Measurements from ENCODE around the gene GSE1.

GSE1 gene

GRCh38 chr16:85629326-85629725, 16.2 kb downstream of the GSE1 start:
- TF ChIP-seq ARNT (IDR thresholded peaks at IDR 0.05), result no peak
- no peak for TF ChIP-seq L3MBTL2 (conservative IDR thresholded peaks at IDR 0.05)
- no peak for TF ChIP-seq FOXM1 (IDR thresholded peaks at IDR 0.05; ENCODE audit: borderline replicate concordance)
- no peak for TF ChIP-seq LEF1 (IDR thresholded peaks at IDR 0.05; ENCODE audit: borderline replicate concordance)
- no peak for TF ChIP-seq CTBP1 (IDR thresholded peaks at IDR 0.05; ENCODE audit: borderline replicate concordance)
- TF ChIP-seq FOXK2 (IDR thresholded peaks at IDR 0.05), result no peak
- no peak for TF ChIP-seq ELF4 (IDR thresholded peaks at IDR 0.05)
- CTCF ChIA-PET, result interaction anchor here (1.8 kb wide), 1 partner anchor 14 kb away, joined by 7 read pairs; no protein-coding TSS in a partner anchor
- POLR2A ChIA-PET, result interaction anchor here (0.9 kb wide), 1 partner anchor 15 kb away, joined by 3 read pairs; no protein-coding TSS in a partner anchor
- no peak for DNase-seq (ENCODE audit: extremely low spot score)

DNA sequence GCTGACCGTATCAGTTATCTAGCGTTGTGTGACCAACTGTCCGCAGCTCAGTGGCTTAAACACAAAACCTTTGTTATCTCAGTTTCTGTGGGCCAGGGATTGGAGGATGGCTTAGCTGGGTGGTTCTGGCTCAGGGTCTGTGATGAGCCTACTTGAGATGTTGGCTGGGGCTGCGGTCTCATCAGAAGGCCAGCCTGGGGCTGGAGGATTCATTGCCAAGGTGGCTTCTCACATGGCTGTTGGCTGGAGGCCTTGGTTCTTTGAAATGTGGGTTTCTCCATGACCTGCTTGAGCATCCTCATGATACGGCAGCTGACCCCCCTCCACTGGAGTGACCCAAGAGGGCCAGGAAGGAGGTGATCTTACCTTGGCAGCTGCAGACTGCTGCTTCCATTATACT, 16.7 kb downstream of the GSE1 start:
- no peak for DNase-seq (ENCODE audit: extremely low spot score)
- TF ChIP-seq FOXK2 (IDR thresholded peaks at IDR 0.05) (no peak), SUZ12 (IDR thresholded peaks at IDR 0.05) (no peak), BHLHE40 (IDR thresholded peaks at IDR 0.05; ENCODE audit: borderline replicate concordance) (no peak), ARNT (IDR thresholded peaks at IDR 0.05) (no peak), SP1 (IDR thresholded peaks at IDR 0.05) (no peak), L3MBTL2 (conservative IDR thresholded peaks at IDR 0.05) (no peak), HDGF (IDR thresholded peaks at IDR 0.05; ENCODE audit: borderline replicate concordance) (no peak), TARDBP (IDR thresholded peaks at IDR 0.05) (no peak), LEF1 (IDR thresholded peaks at IDR 0.05; ENCODE audit: borderline replicate concordance) (no peak), FOXM1 (IDR thresholded peaks at IDR 0.05; ENCODE audit: borderline replicate concordance) (no peak), NFRKB (IDR thresholded peaks at IDR 0.05) (no peak), FOXA1 (IDR thresholded peaks at IDR 0.05) (no peak), CTBP1 (IDR thresholded peaks at IDR 0.05; ENCODE audit: borderline replicate concordance) (no peak), ZNF384 (IDR thresholded peaks at IDR 0.05) (no peak), ELF4 (IDR thresholded peaks at IDR 0.05) (no peak)
- TF ChIP-seq, protein P1, sequence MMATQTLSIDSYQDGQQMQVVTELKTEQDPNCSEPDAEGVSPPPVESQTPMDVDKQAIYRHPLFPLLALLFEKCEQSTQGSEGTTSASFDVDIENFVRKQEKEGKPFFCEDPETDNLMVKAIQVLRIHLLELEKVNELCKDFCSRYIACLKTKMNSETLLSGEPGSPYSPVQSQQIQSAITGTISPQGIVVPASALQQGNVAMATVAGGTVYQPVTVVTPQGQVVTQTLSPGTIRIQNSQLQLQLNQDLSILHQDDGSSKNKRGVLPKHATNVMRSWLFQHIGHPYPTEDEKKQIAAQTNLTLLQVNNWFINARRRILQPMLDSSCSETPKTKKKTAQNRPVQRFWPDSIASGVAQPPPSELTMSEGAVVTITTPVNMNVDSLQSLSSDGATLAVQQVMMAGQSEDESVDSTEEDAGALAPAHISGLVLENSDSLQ (IDR thresholded peaks at IDR 0.05), result no peak
- ChIA-PET CTCF (interaction anchor here (0.6 to 1.8 kb wide), 2 partner anchors 14 to 258 kb away, joined by 6 to 7 read pairs; no protein-coding TSS in a partner anchor), POLR2A (interaction anchor here (0.9 kb wide), 1 partner anchor 16 kb away, joined by 3 read pairs; no protein-coding TSS in a partner anchor)

GRCh38 chr16:85631230-85631629, 18.1 kb downstream of the GSE1 start:
- CTCF ChIA-PET, result interaction anchor here (1.8 kb wide), 1 partner anchor 16 kb away, joined by 7 read pairs; no protein-coding TSS in a partner anchor
- DNase-seq (ENCODE audit: extremely low spot score), result no peak
- POLR2A ChIA-PET, result no interaction called here
- TF ChIP-seq FOXK2 (IDR thresholded peaks at IDR 0.05) (no peak), L3MBTL2 (conservative IDR thresholded peaks at IDR 0.05) (no peak), ELF4 (IDR thresholded peaks at IDR 0.05) (no peak), HDGF (IDR thresholded peaks at IDR 0.05; ENCODE audit: borderline replicate concordance) (no peak), FOXM1 (IDR thresholded peaks at IDR 0.05; ENCODE audit: borderline replicate concordance) (no peak), TARDBP (IDR thresholded peaks at IDR 0.05) (no peak), ZNF384 (IDR thresholded peaks at IDR 0.05) (no peak), LEF1 (IDR thresholded peaks at IDR 0.05; ENCODE audit: borderline replicate concordance) (no peak), SUZ12 (IDR thresholded peaks at IDR 0.05) (no peak), SP1 (IDR thresholded peaks at IDR 0.05) (no peak)
- TF ChIP-seq, protein P1 (IDR thresholded peaks at IDR 0.05), result no peak

DNA sequence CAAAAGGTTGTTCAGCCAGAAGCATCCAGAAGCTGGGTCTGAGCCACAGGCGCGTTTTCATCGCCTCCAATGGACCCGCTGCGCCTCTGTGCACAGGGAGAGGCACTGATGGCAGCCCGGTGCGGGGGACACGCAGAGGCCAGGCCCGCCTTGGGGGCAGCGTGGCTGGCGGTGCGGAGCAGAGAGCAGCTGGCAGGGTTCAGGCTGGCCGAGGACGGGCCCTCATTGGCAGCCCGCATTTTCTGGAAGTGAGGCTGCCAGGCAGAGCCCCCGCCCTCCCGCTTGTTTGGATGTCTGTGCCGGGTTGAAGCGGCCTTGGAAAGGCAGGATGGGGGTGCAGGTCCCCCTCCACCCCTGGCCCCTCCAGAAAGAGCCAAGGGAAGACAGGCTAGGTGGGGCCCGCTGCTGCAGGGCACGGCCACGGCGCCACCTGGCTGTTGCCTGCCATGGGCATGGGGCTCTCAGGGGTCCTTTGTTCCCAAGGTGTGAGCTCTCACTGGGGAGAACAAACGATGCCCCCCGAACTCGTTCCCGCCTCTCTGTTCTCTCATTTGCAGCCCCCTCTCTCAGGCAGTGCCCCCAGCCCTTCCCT, 18.8 kb downstream of the GSE1 start:
- ChIA-PET POLR2A (no interaction called here), CTCF (no interaction called here)

DNA sequence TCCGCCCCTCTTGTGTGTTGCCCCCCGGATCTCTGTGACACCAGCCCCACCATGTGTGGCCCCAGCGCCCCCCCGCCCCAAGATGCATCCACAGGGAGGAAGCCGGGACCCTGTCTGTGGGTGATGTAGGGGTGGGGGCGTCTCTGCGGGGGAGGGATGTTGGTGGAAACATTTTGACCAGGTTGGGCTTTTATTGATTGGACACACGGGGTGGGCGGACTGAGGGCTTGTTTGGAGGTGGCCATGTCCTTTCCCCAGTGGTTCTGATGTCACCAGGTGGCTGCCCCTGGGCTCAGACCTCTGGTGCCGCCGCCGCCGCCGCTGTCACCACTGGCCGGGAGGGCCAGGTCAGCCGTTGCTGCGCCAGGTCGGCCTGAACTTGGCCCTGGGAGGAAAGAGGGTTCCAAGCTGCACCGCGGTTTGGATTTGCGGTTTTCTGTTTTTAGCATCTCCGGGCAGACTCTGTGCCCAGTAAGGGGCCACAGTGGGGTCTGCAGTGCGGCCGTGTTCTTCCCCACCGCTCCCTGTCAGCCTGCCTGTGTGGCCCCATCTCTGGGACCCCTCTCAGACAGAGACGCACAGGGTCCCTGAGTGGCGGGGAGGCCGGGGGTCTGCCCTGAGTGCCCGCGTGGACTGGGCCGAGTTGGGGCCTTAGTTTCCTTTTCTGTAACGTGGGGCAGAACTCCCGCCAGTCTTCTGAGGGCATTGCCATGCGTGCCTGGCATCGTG, 19.8 kb downstream of the GSE1 start:
- ChIA-PET POLR2A (no interaction called here), CTCF (no interaction called here)
- TF ChIP-seq TARDBP (IDR thresholded peaks at IDR 0.05) (no peak), NFRKB (IDR thresholded peaks at IDR 0.05) (no peak), FOXA1 (IDR thresholded peaks at IDR 0.05) (no peak), FOXK2 (IDR thresholded peaks at IDR 0.05) (no peak), BHLHE40 (IDR thresholded peaks at IDR 0.05; ENCODE audit: borderline replicate concordance) (no peak), HDGF (IDR thresholded peaks at IDR 0.05; ENCODE audit: borderline replicate concordance) (no peak), SUZ12 (IDR thresholded peaks at IDR 0.05) (no peak), LEF1 (IDR thresholded peaks at IDR 0.05; ENCODE audit: borderline replicate concordance) (no peak), CTBP1 (IDR thresholded peaks at IDR 0.05; ENCODE audit: borderline replicate concordance) (no peak), FOXM1 (IDR thresholded peaks at IDR 0.05; ENCODE audit: borderline replicate concordance) (no peak), L3MBTL2 (conservative IDR thresholded peaks at IDR 0.05) (no peak), ARNT (IDR thresholded peaks at IDR 0.05) (no peak), SP1 (IDR thresholded peaks at IDR 0.05) (no peak), ZNF384 (IDR thresholded peaks at IDR 0.05) (no peak), ELF4 (IDR thresholded peaks at IDR 0.05) (no peak)
- TF ChIP-seq, protein P1 (IDR thresholded peaks at IDR 0.05), result no peak
- DNase-seq (ENCODE audit: extremely low spot score), result no peak

More for the DNA sequence above, 18.8 kb downstream of the GSE1 start:
- TF ChIP-seq FOXK2 (IDR thresholded peaks at IDR 0.05) (no peak), ELF4 (IDR thresholded peaks at IDR 0.05) (no peak)
- TF ChIP-seq, protein P1 (IDR thresholded peaks at IDR 0.05), result no peak
- DNase-seq (ENCODE audit: extremely low spot score), result no peak
